Activated CD8-positive, alpha-beta memory T cell treated with anti-CD3 and anti-CD28 coated beads, Interleukin-2, amount 10 ng/mL, durations not matched to agents 7 days and 5 days (primary cell): ENCODE data around the gene BTC. TPM values are rescaled to one million over a fixed set of nuclear protein-coding genes. Genes with fewer than 3 reads are reported as not detected.
"Not testable (repeated sequence)": the region's sequence is repeated elsewhere in the genome, so short reads cannot be mapped to it uniquely, and the experiment has no call there.

Experiments
- ATAC-seq: fragments of 150-1000 bp; cut with Tn5 transposase; one replicate; pipeline ENCODE4 v1.10.0; 2021; ENCODE audit warnings: moderate library complexity
- CTCF ChIA-PET: fragments of 350-600 bp; sonication (Branson Sonifier 250); formaldehyde crosslinking; loops from one replicate; lab custom pipeline; 2021; ENCODE audit warnings: antibody characterized with exemption; lab: Charles Lee
- DNase-seq: peaks from one replicate; pipeline ENCODE4 v3.0.0-alpha.2; 2020
- H3K27ac Mint-ChIP-seq: one replicate; pipeline ENCODE4 v1.8.0; 2021; ENCODE audit warnings: mild to moderate bottlenecking, mixed read lengths
- H3K27me3 Mint-ChIP-seq: one replicate; pipeline ENCODE4 v1.8.0; 2021; ENCODE audit warnings: mixed read lengths
- H3K36me3 Mint-ChIP-seq: one replicate; pipeline ENCODE4 v1.8.0; 2021; ENCODE audit warnings: mild to moderate bottlenecking, mixed read lengths
- H3K4me1 Mint-ChIP-seq: one replicate; pipeline ENCODE4 v1.8.0; 2021; ENCODE audit warnings: mixed read lengths
- H3K4me3 Mint-ChIP-seq: one replicate; pipeline ENCODE4 v1.8.0; 2021; ENCODE audit warnings: mild to moderate bottlenecking, moderate library complexity, mixed read lengths
- H3K9me3 Mint-ChIP-seq: one replicate; pipeline ENCODE4 v1.8.0; 2022; ENCODE audit warnings: low read depth, mixed read lengths
- total RNA-seq, 2 experiments: library from RNA; stranded (reverse); gene quantifications; one replicate each; pipeline ENCODE4 v1.2.3, GENCODE V29; 2021

BTC gene, protein sequence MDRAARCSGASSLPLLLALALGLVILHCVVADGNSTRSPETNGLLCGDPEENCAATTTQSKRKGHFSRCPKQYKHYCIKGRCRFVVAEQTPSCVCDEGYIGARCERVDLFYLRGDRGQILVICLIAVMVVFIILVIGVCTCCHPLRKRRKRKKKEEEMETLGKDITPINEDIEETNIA
- total RNA-seq: not detected

DNA sequence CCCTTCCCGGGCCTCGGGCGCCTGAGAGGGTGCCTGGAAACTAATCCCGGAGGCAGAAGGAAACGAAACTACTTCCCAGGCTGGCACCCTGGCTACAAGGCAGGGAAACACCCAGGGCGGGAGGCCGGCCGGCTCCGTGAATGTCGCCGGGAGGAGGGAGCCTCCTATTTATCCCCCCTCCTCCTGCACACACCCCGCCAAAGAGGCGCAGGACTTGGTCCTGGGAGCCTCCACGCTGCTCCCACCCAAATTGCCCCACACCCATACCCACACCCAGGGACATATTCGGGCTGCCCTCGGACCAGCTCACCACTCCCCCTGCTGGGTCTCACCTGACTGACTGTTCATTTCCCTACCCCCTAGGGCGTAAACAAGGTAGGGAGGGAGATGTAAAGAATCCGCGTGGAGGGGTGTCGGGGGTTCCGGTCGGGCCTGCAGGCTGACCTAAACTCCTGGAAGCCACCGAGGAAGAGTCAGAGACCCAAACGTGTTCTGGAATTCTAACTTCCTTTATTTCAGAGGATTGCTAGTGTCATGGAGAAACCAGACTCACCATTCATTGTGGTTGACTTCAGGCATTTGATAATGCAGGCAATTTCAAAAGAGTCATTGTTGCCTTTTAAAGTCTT is at the start of gene BTC:
TSS of gene BTC (minus strand) at position 142 of the 629 bp plus-strand sequence. CDS start 198 bp downstream, outside the sequence.
- H3K27me3 Mint-ChIP-seq: peaks cover 39% of the 10 kb centered on the region
- no peak within 1 kb of the TSS for H3K4me3 Mint-ChIP-seq

DNA sequence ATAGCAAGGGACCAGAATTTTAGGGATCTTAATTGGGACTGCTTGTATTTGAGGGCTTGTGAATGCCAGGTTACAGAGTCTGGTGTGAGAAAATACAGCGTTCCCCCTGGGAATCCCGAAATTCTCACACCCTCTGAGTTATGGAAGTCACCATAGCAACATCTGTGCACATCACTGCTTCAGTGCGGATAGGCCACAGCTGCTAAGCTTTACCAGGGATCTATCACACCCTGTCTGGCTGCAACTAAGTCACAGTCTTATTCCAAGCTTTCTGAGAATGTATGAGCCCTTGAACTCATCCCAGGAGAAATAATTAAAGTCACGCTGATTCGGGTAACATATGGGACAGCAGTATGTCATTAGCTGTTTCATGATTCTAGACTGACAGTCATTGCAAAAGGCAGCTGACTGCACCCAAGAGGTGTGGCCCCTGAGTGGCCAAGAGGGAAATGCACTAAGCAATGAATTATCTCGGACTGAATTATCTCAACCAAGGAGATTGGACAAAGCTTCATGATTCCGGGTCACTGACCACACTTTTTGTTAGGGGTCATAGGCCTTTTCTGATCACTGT is 46.7 kb upstream of the BTC start:
- CTCF ChIA-PET: no interaction called here
- H3K4me3 Mint-ChIP-seq: no peak overlapping the region

More for the DNA sequence above, at the start of gene BTC:
- Mint-ChIP-seq H3K27ac (no peak within 1 kb of the TSS), H3K4me1 (no peaks in the 10 kb centered on the region), H3K36me3 (no peaks in the 10 kb centered on the region), H3K9me3 (no peaks in the 10 kb centered on the region)
- CTCF ChIA-PET: no interaction called here
- no peak for DNase-seq
- no peak for ATAC-seq

DNA sequence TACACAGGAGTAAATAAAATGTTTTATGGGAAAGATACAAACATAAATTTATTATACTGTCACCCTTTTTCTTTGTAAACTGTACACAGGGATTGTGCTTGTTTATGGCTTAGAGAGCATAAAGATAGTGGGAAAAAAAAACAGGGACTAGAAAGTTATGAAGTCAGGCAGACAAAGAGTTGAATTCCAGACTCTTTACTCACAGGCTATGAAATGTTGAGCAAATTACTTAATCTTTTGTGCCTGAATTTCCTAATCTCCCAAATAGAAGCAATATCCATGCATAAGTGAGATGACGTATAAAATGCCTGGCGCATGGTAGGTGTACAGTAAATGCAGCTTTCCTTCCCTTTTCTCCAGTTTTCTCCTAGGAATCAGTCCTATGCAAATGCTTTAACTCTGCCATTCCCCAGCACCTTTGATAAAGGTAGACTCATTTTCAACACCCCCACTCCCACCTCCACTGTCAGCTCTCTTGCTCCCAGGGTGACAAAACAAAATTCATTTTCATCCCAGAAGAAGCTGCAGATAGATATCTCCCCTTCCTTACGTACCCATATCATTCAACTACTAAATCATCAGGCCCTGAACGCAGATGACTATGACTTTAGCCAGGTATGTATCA is 44.5 kb upstream of the BTC start:
- no peaks in the 10 kb centered on the region for H3K9me3 Mint-ChIP-seq
- H3K27ac Mint-ChIP-seq: no peak overlapping the region
- no peaks in the 10 kb centered on the region for H3K36me3 Mint-ChIP-seq
- ATAC-seq: no peak
- H3K4me3 Mint-ChIP-seq: no peak overlapping the region
- no peaks in the 10 kb centered on the region for H3K27me3 Mint-ChIP-seq
- H3K4me1 Mint-ChIP-seq: no peaks in the 10 kb centered on the region
- CTCF ChIA-PET: no interaction called here
- DNase-seq: no peak

More for the DNA sequence above, 46.7 kb upstream of the BTC start:
- H3K27me3 Mint-ChIP-seq: no peaks in the 10 kb centered on the region
- H3K4me1 Mint-ChIP-seq: no peaks in the 10 kb centered on the region
- no peaks in the 10 kb centered on the region for H3K36me3 Mint-ChIP-seq
- ATAC-seq (no peak), DNase-seq (no peak)
- no peak overlapping the region for H3K27ac Mint-ChIP-seq
- H3K9me3 Mint-ChIP-seq: no peaks in the 10 kb centered on the region

DNA sequence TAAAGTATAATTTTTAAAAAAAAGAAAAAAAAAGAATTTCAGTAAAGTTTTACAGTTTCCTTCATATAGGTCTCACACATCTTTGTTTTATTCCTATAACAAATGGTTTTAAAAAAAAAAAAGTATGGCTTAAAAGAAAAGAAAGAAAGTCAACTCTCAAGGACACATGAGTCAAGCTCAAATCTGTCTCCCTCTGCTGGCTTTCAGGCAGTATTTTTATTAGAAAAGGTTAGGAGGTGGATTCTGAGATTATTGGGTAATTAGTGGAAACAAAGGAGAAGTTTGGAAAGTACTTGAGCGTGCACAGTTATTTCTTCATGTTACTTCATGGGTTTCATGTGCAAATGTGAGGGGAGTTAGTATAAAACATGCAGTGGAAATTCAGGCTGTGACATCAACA is 36.6 kb upstream of the BTC start:
- no peaks in the 10 kb centered on the region for H3K36me3 Mint-ChIP-seq
- no peak overlapping the region for H3K27ac Mint-ChIP-seq
- no peaks in the 10 kb centered on the region for H3K4me1 Mint-ChIP-seq
- no peaks in the 10 kb centered on the region for H3K9me3 Mint-ChIP-seq
- no peaks in the 10 kb centered on the region for H3K27me3 Mint-ChIP-seq
- DNase-seq (no peak), ATAC-seq (no peak)
- CTCF ChIA-PET: no interaction called here
- H3K4me3 Mint-ChIP-seq: no peak overlapping the region

DNA sequence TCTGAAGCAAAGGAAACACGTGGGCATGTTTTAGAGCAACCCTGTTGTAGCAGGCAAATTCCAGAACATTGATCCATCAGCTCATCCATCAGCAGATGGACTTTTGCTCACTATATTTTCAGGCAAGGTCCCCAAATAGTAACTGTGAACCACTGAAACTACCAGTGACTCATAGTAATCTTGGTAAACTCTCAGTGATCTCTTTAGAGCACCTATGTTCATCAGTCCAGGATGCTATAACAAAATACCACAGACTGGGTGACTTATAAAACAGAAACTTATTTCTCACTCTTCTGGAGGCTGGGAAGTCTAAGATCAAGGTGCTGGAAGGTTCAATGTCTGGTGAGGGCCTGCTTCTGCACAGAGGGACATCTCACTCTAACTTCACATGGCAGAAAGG is 28.9 kb upstream of the BTC start:
- no peak for ATAC-seq
- no peak for DNase-seq
- H3K4me3 Mint-ChIP-seq: no peak overlapping the region
- H3K4me1 Mint-ChIP-seq: no peaks in the 10 kb centered on the region
- no peaks in the 10 kb centered on the region for H3K27me3 Mint-ChIP-seq
- H3K9me3 Mint-ChIP-seq: no peaks in the 10 kb centered on the region
- CTCF ChIA-PET: no interaction called here
- H3K27ac Mint-ChIP-seq: no peak overlapping the region
- no peaks in the 10 kb centered on the region for H3K36me3 Mint-ChIP-seq

DNA sequence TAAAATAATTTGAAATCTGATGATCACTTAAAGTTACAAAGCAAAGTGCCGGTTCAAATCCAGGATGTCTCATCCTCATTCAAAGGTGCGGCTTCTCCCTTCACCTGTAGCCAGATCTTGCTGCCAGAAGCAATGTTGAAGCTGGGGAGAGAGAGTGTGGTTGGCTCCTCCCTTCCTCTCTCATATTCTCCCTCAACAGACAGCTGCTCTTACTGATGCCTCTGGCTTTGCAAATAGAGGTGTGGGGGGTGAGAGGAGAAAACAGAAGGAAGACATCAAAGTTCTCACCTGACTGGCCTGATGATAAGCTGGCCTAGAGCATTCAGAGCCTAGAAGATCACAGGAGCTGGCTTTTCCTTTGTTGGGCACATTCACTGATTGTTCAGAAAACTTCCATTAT is 28.3 kb upstream of the BTC start:
- no peaks in the 10 kb centered on the region for H3K36me3 Mint-ChIP-seq
- CTCF ChIA-PET: no interaction called here
- H3K27ac Mint-ChIP-seq: no peak overlapping the region
- no peaks in the 10 kb centered on the region for H3K4me1 Mint-ChIP-seq
- ATAC-seq (no peak), DNase-seq (no peak)
- no peaks in the 10 kb centered on the region for H3K9me3 Mint-ChIP-seq
- H3K27me3 Mint-ChIP-seq: no peaks in the 10 kb centered on the region
- no peak overlapping the region for H3K4me3 Mint-ChIP-seq

DNA sequence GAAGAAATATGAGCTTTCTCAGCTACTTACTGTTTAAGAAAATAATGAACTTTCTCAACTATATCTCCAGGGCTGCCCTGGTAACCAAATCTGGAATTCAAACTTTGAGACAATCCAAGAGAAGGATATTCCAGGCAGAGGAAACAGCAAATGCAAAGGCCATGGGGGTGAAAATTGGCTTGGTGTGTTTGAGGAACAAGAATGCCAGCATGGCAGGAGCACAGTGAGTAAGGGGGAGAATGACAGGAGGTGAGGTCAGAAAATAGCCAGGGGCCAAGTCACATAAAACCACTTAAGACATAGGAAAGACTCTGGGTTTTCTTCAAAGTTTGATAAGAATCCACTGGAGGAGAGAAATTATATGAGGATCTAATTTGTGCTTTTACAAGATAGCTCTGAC is 27.2 kb upstream of the BTC start:
- Mint-ChIP-seq H3K4me1 (no peaks in the 10 kb centered on the region), H3K27me3 (no peaks in the 10 kb centered on the region), H3K36me3 (no peaks in the 10 kb centered on the region), H3K27ac (no peak overlapping the region), H3K9me3 (no peaks in the 10 kb centered on the region), H3K4me3 (no peak overlapping the region)
- ATAC-seq (no peak), DNase-seq (no peak)
- CTCF ChIA-PET: no interaction called here

DNA sequence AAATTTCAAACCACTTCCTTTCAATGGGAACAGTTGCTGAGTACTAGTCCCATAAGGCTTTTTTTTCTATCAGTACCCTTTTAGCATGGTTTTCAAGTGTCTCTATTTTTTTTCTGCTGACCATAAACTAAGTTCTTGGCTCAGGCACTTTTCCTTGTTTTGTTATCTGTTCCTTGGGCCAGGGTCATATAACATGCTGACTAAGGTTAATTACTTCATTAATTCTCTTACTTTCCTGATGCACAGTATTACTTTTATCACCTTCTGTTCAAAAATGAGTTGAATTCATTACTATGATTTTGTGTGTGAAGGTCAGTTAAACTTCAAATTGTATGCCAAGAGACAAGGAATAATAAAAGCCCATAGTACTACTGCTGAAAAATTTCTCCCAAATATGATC is 19.7 kb upstream of the BTC start:
- CTCF ChIA-PET: no interaction called here
- no peak for DNase-seq

DNA sequence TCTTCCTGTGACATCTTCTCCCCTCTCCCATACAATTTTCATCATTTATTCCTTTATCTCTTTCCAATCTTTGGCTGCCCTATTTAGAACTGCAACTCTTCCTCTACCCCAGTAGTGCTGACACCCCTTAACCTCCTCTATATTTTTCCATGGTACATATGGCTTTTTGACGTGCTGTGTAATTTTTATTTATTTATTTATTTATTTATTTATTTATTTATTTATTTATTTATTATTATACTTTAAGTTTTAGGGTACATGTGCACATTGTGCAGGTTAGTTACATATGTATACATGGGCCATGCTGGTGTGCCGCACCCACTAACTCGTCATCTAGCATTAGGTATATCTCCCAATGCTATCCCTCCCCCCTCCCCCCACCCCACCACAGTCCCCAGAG is 17.7 kb upstream of the BTC start:
- H3K9me3 Mint-ChIP-seq, ATAC-seq, DNase-seq, H3K36me3 Mint-ChIP-seq, H3K4me3 Mint-ChIP-seq, H3K27ac Mint-ChIP-seq, H3K4me1 Mint-ChIP-seq, CTCF ChIA-PET, H3K27me3 Mint-ChIP-seq: not testable (repeated sequence)

More for the DNA sequence above, 19.7 kb upstream of the BTC start:
- Mint-ChIP-seq H3K4me1 (no peaks in the 10 kb centered on the region), H3K27ac (no peak overlapping the region), H3K36me3 (no peaks in the 10 kb centered on the region), H3K4me3 (no peak overlapping the region), H3K27me3 (no peaks in the 10 kb centered on the region), H3K9me3 (no peaks in the 10 kb centered on the region)
- ATAC-seq: no peak

DNA sequence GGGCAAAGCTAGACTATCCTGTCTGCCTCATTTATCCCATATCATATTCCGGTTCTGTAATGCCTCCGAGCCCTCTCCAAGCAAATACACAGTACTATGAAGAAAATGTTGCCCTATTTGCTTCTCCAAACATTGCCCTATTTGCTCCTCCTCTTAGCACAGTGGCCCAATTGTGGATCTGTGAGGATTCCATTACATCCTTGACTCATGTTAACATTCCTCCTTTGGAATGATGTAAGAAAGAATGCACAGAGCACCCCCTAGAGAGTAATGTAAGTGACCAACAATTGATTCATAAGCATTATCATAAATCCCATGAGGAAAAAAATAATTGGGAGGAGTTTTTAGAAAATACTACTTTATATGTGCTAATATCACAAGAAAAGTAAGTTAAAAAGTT is 11.3 kb upstream of the BTC start:
- CTCF ChIA-PET: no interaction called here
- Mint-ChIP-seq H3K27ac (no peak overlapping the region), H3K36me3 (no peaks in the 10 kb centered on the region), H3K9me3 (no peaks in the 10 kb centered on the region), H3K4me3 (no peak overlapping the region), H3K27me3 (no peaks in the 10 kb centered on the region), H3K4me1 (no peaks in the 10 kb centered on the region)
- DNase-seq: no peak
- no peak for ATAC-seq

DNA sequence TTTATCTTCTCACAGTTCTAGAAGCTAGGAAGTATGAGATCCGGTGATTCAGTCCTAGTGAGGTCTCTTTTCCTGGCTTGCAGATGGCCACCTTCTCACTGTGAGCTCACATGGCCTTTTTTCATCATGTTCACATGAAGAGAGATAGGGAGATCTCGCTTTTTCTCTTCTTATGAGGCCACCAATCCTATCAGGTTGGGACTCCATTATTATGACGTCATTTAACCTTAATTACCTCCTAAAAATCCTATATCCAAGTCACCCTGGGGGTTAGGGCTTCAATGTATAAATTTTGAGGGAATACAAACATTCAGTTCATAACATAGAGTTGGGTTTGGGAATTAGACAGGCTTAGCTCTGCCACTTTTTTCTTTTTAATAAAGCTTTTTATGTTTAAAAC is 6.0 kb upstream of the BTC start:
- no peaks in the 10 kb centered on the region for H3K9me3 Mint-ChIP-seq
- ATAC-seq (no peak), DNase-seq (no peak)
- no peaks in the 10 kb centered on the region for H3K4me1 Mint-ChIP-seq
- H3K27me3 Mint-ChIP-seq: peaks cover 10% of the 10 kb centered on the region
- H3K36me3 Mint-ChIP-seq: no peaks in the 10 kb centered on the region
- H3K27ac Mint-ChIP-seq: no peak overlapping the region
- CTCF ChIA-PET: no interaction called here
- no peak overlapping the region for H3K4me3 Mint-ChIP-seq

DNA sequence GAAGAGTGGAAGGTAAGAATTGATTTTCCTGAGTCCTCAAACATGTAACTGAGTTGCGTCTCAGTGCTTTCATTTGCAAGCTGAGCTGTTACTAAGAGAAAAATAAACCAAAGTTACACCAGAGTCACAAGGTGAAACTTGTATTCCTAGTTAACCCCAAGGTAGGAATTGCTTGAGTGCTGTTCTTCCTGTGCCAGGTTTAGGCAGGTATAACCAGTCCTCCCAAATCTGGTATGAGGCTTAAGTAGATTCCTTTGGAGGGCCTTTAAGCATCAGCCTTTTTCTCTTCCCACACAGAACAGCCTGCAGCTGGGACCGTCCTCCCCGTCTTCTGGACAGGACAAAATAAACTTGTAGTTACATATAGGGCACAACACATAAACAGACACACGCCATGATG is 2.3 kb upstream of the BTC start:
- DNase-seq (no peak), ATAC-seq (no peak)
- H3K9me3 Mint-ChIP-seq: no peaks in the 10 kb centered on the region
- H3K4me1 Mint-ChIP-seq: no peaks in the 10 kb centered on the region
- H3K27ac Mint-ChIP-seq: no peak overlapping the region
- CTCF ChIA-PET: no interaction called here
- H3K27me3 Mint-ChIP-seq: peaks cover 39% of the 10 kb centered on the region
- H3K4me3 Mint-ChIP-seq: no peak overlapping the region
- H3K36me3 Mint-ChIP-seq: no peaks in the 10 kb centered on the region

DNA sequence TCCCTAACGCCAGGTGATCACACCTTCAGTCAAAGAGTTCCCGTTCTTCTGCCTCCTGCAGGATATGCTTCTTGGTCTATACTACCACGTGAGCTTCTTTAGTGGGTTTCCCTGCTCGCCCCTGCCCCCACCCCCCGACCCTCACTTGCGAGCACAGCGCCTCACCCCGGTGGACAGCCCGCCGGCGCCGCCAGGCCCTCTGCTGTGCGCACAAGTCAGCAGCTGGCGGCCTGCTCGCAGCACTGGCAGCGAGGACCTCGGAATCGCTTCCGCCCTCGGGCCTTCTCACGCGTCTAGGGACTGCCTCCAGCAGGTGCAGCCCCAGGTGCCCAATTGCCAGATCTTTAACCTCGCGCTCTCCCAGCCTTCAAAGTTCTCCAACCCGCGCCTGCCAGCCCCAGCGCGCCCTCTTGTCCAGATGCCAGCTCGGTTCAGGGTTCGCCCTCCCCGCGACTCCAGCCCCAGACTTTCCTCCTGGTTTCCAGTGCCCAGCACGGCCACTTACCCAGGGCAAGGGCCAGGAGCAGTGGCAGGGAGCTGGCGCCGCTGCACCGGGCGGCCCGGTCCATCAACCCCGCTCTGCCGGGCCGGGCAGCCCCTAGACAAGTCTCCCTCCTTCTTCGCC is 454 bp downstream of the BTC start:
- DNase-seq (no peak), ATAC-seq (no peak)
- CTCF ChIA-PET: no interaction called here
- H3K9me3 Mint-ChIP-seq: no peaks in the 10 kb centered on the region
- H3K36me3 Mint-ChIP-seq: no peaks in the 10 kb centered on the region
- H3K27ac Mint-ChIP-seq: no peak overlapping the region
- peaks cover 39% of the 10 kb centered on the region for H3K27me3 Mint-ChIP-seq
- no peak overlapping the region for H3K4me3 Mint-ChIP-seq
- H3K4me1 Mint-ChIP-seq: no peaks in the 10 kb centered on the region

DNA sequence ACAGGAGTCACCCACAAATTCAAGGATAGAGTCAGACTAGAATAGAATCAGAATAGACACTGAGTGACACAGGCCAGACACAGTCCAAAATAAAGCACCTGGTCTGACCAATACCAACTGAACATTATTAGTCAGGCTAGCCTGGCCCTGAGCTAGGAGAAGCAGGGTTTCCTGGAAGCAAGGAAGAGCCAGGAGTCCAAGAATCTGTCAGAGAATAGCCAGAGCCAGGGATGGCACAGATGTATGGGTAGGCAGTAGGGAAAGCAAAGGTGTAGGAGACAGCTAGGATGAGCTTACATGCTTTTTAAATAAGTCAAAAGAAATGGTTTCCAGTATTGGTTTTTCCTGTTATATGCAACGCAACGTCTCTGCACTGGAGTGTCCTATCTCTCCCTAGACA is 3.7 kb downstream of the BTC start:
- Mint-ChIP-seq H3K4me1 (no peaks in the 10 kb centered on the region), H3K27me3 (peaks cover 33% of the 10 kb centered on the region)
- CTCF ChIA-PET: no interaction called here

More for the DNA sequence above, 3.7 kb downstream of the BTC start:
- H3K36me3 Mint-ChIP-seq: no peaks in the 10 kb centered on the region
- no peaks in the 10 kb centered on the region for H3K9me3 Mint-ChIP-seq
- no peak overlapping the region for H3K27ac Mint-ChIP-seq
- no peak overlapping the region for H3K4me3 Mint-ChIP-seq
- no peak for ATAC-seq
- DNase-seq: no peak
